ENCODE measurements around the gene PCBP3.

PCBP3 gene

GRCh38 chr21:45858180-45858579, 214.7 kb downstream of the PCBP3 start:
- no peak overlapping the region for H2AFZ ChIP-seq (ENCODE audit: low read depth, low read length)
- H3K9me3 ChIP-seq (ENCODE audit: control insufficient read depth, low read length) = no peaks in the 10 kb centered on the region
- no peaks in the 10 kb centered on the region for H3K27me3 ChIP-seq (ENCODE audit: control insufficient read depth in 1 of 2, insufficient read depth in 1 of 2, low read length in 2 of 2)
- no peak overlapping the region for H3K4me3 ChIP-seq (ENCODE audit: insufficient read depth in 1 of 2, low read depth in 1 of 2, low read length in 2 of 2)
- H3K4me2 ChIP-seq (ENCODE audit: low read length, poor library complexity, severe bottlenecking) = no peak overlapping the region
- H2BK12ac ChIP-seq (ENCODE audit: low read length in 2 of 2) = no peak overlapping the region
- H3K79me1 ChIP-seq (replicated peaks; ENCODE audit: low read length, poor library complexity, severe bottlenecking) = no peaks in the 10 kb centered on the region
- no peak overlapping the region for H3K4ac ChIP-seq (ENCODE audit: low read depth in 1 of 2, low read length in 2 of 2)
- no peak overlapping the region for H3K14ac ChIP-seq (ENCODE audit: low read length in 2 of 2)
- H2BK5ac ChIP-seq (ENCODE audit: low read depth, low read length, poor library complexity, severe bottlenecking) = no peak overlapping the region
- H3K4me1 ChIP-seq (ENCODE audit: control insufficient read depth, insufficient read depth, low read depth, low read length) = peaks cover 21% of the 10 kb centered on the region
- H3K27ac ChIP-seq (ENCODE audit: low read length, poor library complexity, severe bottlenecking) = no peak overlapping the region
- no peak for DNase-seq
- H2AK5ac ChIP-seq (ENCODE audit: low read length, severe bottlenecking) = no peak overlapping the region
- no peak overlapping the region for H3K18ac ChIP-seq (ENCODE audit: low read depth in 1 of 2, low read length in 2 of 2)
- no peak overlapping the region for H4K91ac ChIP-seq (ENCODE audit: low read length)
- H2BK120ac ChIP-seq (ENCODE audit: low read depth, low read length) = no peak overlapping the region
- H4K8ac ChIP-seq (ENCODE audit: low read length) = no peak overlapping the region
- H3K23ac ChIP-seq (ENCODE audit: low read length in 2 of 2) = no peak overlapping the region
- 95% methylated on average over 12 of the region's 12 CpGs for WGBS
- H2BK15ac ChIP-seq (ENCODE audit: low read depth, poor library complexity, severe bottlenecking) = no peak overlapping the region
- peaks cover 5 to 25% of the 10 kb centered on the region in 2 experiments for H3K36me3 ChIP-seq (ENCODE audit: control insufficient read depth in 1 of 2, insufficient read depth in 2 of 2, low read depth in 1 of 2, low read length in 2 of 2)
- H3K9ac ChIP-seq (ENCODE audit: low read length) = no peak overlapping the region

DNA sequence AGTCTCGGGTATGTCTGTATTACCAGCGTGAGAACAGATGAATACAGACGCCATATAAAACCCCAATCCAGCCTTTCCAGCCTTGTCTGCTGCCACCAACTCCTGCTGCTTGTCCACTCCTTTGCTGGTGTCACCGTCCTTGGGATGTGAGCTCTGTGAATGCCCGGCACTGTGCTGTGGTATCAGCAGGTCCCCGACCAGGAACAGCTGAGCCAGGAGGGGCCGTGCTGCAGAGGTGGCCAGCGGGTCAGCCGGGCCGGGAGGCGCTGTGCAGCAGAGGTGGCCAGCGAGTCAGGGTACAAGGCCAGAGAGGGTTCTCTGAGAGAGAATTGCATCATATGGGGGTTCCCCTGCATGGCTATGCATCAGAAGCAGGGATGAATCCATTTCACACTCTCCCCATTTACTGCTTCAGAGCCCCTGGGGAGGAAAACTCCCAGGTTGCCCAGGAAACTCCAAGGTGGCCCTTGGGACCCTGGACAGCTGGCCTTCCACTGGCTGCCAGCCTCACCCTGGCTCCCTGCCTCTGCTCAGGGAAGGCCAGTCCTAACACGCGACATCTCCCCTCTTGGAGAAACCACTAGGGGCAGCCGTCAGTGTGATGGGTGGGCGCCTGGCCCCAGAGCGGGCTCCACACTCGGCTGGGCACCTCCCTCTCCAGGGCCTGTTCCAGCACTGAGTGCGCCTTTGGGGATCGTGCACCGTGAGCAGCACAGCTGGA, 215.7 kb downstream of the PCBP3 start:
- Histone ChIP-seq H3K4me1 (ENCODE audit: control insufficient read depth, insufficient read depth, low read depth, low read length) (peaks cover 23% of the 10 kb centered on the region), H3K9ac (ENCODE audit: low read length) (no peak overlapping the region), H2BK12ac (ENCODE audit: low read length in 2 of 2) (no peak overlapping the region), H3K36me3 (ENCODE audit: control insufficient read depth in 1 of 2, insufficient read depth in 2 of 2, low read depth in 1 of 2, low read length in 2 of 2) (peaks cover 9 to 21% of the 10 kb centered on the region in 2 experiments), H2BK15ac (ENCODE audit: low read depth, poor library complexity, severe bottlenecking) (no peak overlapping the region), H3K27me3 (ENCODE audit: control insufficient read depth in 1 of 2, insufficient read depth in 1 of 2, low read length in 2 of 2) (no peaks in the 10 kb centered on the region), H2BK120ac (ENCODE audit: low read depth, low read length) (no peak overlapping the region), H3K4me2 (ENCODE audit: low read length, poor library complexity, severe bottlenecking) (no peak overlapping the region), H4K8ac (ENCODE audit: low read length) (no peak overlapping the region), H3K14ac (ENCODE audit: low read length in 2 of 2) (peak overlapping the region in 1 of 2 experiments; percentile 47), H3K4ac (ENCODE audit: low read depth in 1 of 2, low read length in 2 of 2) (no peak overlapping the region), H3K23ac (ENCODE audit: low read length in 2 of 2) (no peak overlapping the region), H2AFZ (ENCODE audit: low read depth, low read length) (no peak overlapping the region), H3K18ac (ENCODE audit: low read depth in 1 of 2, low read length in 2 of 2) (no peak overlapping the region), H3K9me3 (ENCODE audit: control insufficient read depth, low read length) (no peaks in the 10 kb centered on the region), H3K79me1 (replicated peaks; ENCODE audit: low read length, poor library complexity, severe bottlenecking) (no peaks in the 10 kb centered on the region), H2AK5ac (ENCODE audit: low read length, severe bottlenecking) (no peak overlapping the region), H3K27ac (ENCODE audit: low read length, poor library complexity, severe bottlenecking) (no peak overlapping the region), H3K4me3 (ENCODE audit: insufficient read depth in 1 of 2, low read depth in 1 of 2, low read length in 2 of 2) (no peak overlapping the region), H2BK5ac (ENCODE audit: low read depth, low read length, poor library complexity, severe bottlenecking) (no peak overlapping the region), H4K91ac (ENCODE audit: low read length) (no peak overlapping the region)
- DNase-seq = no peak
- 91% methylated on average over 19 of the region's 21 CpGs for WGBS

- Histone ChIP-seq H3K4me3 (ENCODE audit: insufficient read depth in 1 of 2, low read depth in 1 of 2, low read length in 2 of 2) (no peak overlapping the region), H2AFZ (ENCODE audit: low read depth, low read length) (no peak overlapping the region), H4K8ac (ENCODE audit: low read length) (no peak overlapping the region), H2BK15ac (ENCODE audit: low read depth, poor library complexity, severe bottlenecking) (no peak overlapping the region), H3K9me3 (ENCODE audit: control insufficient read depth, low read length) (no peaks in the 10 kb centered on the region), H3K27ac (ENCODE audit: low read length, poor library complexity, severe bottlenecking) (no peak overlapping the region), H3K27me3 (ENCODE audit: control insufficient read depth in 1 of 2, insufficient read depth in 1 of 2, low read length in 2 of 2) (no peaks in the 10 kb centered on the region), H3K14ac (ENCODE audit: low read length in 2 of 2) (no peak overlapping the region), H3K18ac (ENCODE audit: low read depth in 1 of 2, low read length in 2 of 2) (no peak overlapping the region), H2AK5ac (ENCODE audit: low read length, severe bottlenecking) (no peak overlapping the region), H3K36me3 (ENCODE audit: control insufficient read depth in 1 of 2, insufficient read depth in 2 of 2, low read depth in 1 of 2, low read length in 2 of 2) (peaks cover 9 to 21% of the 10 kb centered on the region in 2 experiments), H2BK120ac (ENCODE audit: low read depth, low read length) (no peak overlapping the region), H3K79me1 (replicated peaks; ENCODE audit: low read length, poor library complexity, severe bottlenecking) (no peaks in the 10 kb centered on the region), H3K4me2 (ENCODE audit: low read length, poor library complexity, severe bottlenecking) (no peak overlapping the region), H3K4ac (ENCODE audit: low read depth in 1 of 2, low read length in 2 of 2) (no peak overlapping the region), H3K4me1 (ENCODE audit: control insufficient read depth, insufficient read depth, low read depth, low read length) (peaks cover 21% of the 10 kb centered on the region), H2BK5ac (ENCODE audit: low read depth, low read length, poor library complexity, severe bottlenecking) (no peak overlapping the region), H3K23ac (ENCODE audit: low read length in 2 of 2) (no peak overlapping the region), H4K91ac (ENCODE audit: low read length) (no peak overlapping the region), H3K9ac (ENCODE audit: low read length) (no peak overlapping the region), H2BK12ac (ENCODE audit: low read length in 2 of 2) (no peak overlapping the region)
- 96% methylated on average over 10 of the region's 12 CpGs for WGBS
- no peak for DNase-seq
Measured at GRCh38 chr21:45859762-45860357, 216.3 kb downstream of the PCBP3 start.

DNA sequence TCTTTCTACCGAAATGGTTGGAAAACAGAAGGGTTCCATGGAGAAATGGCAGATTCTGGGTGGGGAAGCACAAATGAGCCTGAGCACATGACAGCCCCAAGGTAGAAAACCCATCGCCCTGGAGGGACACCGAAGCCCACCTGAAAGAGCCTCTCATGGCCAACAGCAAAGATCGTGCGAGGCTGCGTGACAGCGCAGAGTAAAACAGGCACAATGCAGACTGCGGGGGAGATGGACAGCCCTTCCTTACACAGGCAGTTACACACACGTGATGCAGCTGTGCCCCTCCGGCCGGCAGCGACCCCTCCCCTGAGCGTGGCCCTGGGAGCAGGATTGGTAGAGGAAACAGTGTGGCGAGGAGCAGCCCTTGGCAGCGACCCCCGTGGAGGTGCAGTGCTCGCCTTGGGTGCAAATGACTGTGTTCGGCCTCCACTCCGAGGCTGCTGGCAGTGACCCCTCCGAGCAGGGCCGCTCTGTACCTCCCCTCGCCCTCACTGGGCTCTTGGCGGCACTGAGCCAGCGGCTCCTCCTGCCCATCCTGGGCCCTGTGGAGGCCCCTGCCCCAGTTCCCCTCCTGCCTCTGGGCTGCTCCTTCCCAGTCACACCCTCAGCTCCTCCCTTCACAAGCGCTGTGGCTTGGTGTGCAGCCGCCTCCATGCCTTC, 217.1 kb downstream of the PCBP3 start:
- Histone ChIP-seq H3K14ac (ENCODE audit: low read length in 2 of 2) (peak overlapping the region in 1 of 2 experiments; percentile 18), H2BK120ac (ENCODE audit: low read depth, low read length) (no peak overlapping the region), H2BK15ac (ENCODE audit: low read depth, poor library complexity, severe bottlenecking) (no peak overlapping the region), H2AFZ (ENCODE audit: low read depth, low read length) (no peak overlapping the region), H3K9ac (ENCODE audit: low read length) (no peak overlapping the region), H3K79me1 (replicated peaks; ENCODE audit: low read length, poor library complexity, severe bottlenecking) (no peaks in the 10 kb centered on the region), H3K18ac (ENCODE audit: low read depth in 1 of 2, low read length in 2 of 2) (no peak overlapping the region), H4K91ac (ENCODE audit: low read length) (no peak overlapping the region), H3K4ac (ENCODE audit: low read depth in 1 of 2, low read length in 2 of 2) (no peak overlapping the region), H3K9me3 (ENCODE audit: control insufficient read depth, low read length) (no peaks in the 10 kb centered on the region), H3K4me3 (ENCODE audit: insufficient read depth in 1 of 2, low read depth in 1 of 2, low read length in 2 of 2) (no peak overlapping the region), H3K23ac (ENCODE audit: low read length in 2 of 2) (no peak overlapping the region), H3K36me3 (ENCODE audit: control insufficient read depth in 1 of 2, insufficient read depth in 2 of 2, low read depth in 1 of 2, low read length in 2 of 2) (peaks cover 9 to 14% of the 10 kb centered on the region in 2 experiments), H3K4me1 (ENCODE audit: control insufficient read depth, insufficient read depth, low read depth, low read length) (peaks cover 22% of the 10 kb centered on the region), H2AK5ac (ENCODE audit: low read length, severe bottlenecking) (no peak overlapping the region), H2BK5ac (ENCODE audit: low read depth, low read length, poor library complexity, severe bottlenecking) (no peak overlapping the region), H3K27ac (ENCODE audit: low read length, poor library complexity, severe bottlenecking) (no peak overlapping the region), H3K27me3 (ENCODE audit: control insufficient read depth in 1 of 2, insufficient read depth in 1 of 2, low read length in 2 of 2) (no peaks in the 10 kb centered on the region), H2BK12ac (ENCODE audit: low read length in 2 of 2) (peak overlapping the region in 1 of 2 experiments; percentile 59), H3K4me2 (ENCODE audit: low read length, poor library complexity, severe bottlenecking) (no peak overlapping the region), H4K8ac (ENCODE audit: low read length) (no peak overlapping the region)
- no peak for DNase-seq
- 97% methylated on average over 26 of the region's 26 CpGs for WGBS
